ENCODE data around the gene ZFP36.

DNA sequence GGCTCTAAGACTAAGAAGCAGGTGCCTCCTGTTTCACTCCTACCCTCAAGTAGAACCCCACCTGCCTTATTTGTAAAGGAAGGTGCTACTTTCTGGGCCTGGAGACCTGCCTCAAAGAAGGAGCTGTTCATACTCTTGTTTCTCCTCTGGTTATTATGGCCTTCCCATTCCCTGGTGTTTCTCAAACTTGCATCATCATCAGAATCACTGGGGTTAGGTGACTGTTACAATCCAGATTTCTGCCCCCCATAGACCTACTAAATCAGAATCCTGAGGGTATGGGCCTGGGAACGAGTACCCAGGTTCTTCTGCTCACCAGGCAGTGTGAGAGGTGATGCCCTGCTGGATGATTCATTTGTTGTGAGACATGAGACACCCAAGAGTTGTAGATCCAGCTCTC, 46.0 kb upstream of the ZFP36 start:
- TF ChIP-seq, protein P1, sequence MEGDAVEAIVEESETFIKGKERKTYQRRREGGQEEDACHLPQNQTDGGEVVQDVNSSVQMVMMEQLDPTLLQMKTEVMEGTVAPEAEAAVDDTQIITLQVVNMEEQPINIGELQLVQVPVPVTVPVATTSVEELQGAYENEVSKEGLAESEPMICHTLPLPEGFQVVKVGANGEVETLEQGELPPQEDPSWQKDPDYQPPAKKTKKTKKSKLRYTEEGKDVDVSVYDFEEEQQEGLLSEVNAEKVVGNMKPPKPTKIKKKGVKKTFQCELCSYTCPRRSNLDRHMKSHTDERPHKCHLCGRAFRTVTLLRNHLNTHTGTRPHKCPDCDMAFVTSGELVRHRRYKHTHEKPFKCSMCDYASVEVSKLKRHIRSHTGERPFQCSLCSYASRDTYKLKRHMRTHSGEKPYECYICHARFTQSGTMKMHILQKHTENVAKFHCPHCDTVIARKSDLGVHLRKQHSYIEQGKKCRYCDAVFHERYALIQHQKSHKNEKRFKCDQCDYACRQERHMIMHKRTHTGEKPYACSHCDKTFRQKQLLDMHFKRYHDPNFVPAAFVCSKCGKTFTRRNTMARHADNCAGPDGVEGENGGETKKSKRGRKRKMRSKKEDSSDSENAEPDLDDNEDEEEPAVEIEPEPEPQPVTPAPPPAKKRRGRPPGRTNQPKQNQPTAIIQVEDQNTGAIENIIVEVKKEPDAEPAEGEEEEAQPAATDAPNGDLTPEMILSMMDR (IDR thresholded peaks at IDR 0.05): no peak
- no peak for TF ChIP-seq POLR2A (IDR thresholded peaks at IDR 0.05)
- TF ChIP-seq EP300 (IDR thresholded peaks at IDR 0.05): no peak
- no peak for TF ChIP-seq POLR2AphosphoS5 (IDR thresholded peaks at IDR 0.05)

Measured in upper lobe of left lung (tissue), 4 donors.